HEK293 (cell line): Measurements from ENCODE around the gene PTCRA.

ENCODE experiments used
- CTCF ChIP-seq: fragments of 450-650 bp; formaldehyde crosslinking; IDR thresholded peaks from 2 replicates; pipeline ENCODE4 v1.5.1; 2016; ENCODE audit warnings: missing biosample characterization, missing genetic modification characterization
- KLF1 ChIP-seq: fragments of 450-650 bp; formaldehyde crosslinking; IDR thresholded peaks from 2 replicates; pipeline ENCODE4 v1.5.1; 2016; ENCODE audit warnings: missing biosample characterization, missing genetic modification characterization
- ZBTB17 ChIP-seq: fragments of 450-650 bp; formaldehyde crosslinking; IDR thresholded peaks from 2 replicates; pipeline ENCODE4 v1.5.1; 2016; ENCODE audit warnings: missing biosample characterization, missing genetic modification characterization
- ZNF24 ChIP-seq: fragments of 450-650 bp; formaldehyde crosslinking; IDR thresholded peaks from 2 replicates; pipeline ENCODE4 v1.5.1; 2016; ENCODE audit warnings: missing biosample characterization, missing genetic modification characterization
- ZNF311 ChIP-seq: fragments of 450-650 bp; formaldehyde crosslinking; IDR thresholded peaks from 2 replicates; pipeline ENCODE4 v1.5.1; 2017; ENCODE audit warnings: missing biosample characterization, missing genetic modification characterization, borderline replicate concordance
- ZNF37A ChIP-seq: fragments of 450-650 bp; IDR thresholded peaks from 2 replicates; pipeline ENCODE4 v1.5.1; 2018; ENCODE audit warnings: missing biosample characterization, missing genetic modification characterization
- ZNF398 ChIP-seq: fragments of 450-650 bp; formaldehyde crosslinking; IDR thresholded peaks from 2 replicates; pipeline ENCODE4 v1.5.1; 2017; ENCODE audit warnings: missing biosample characterization, missing genetic modification characterization

GRCh38 chr6:42938428-42938796 lies 22.6 kb downstream of the PTCRA start:
- TF ChIP-seq CTCF (no peak), ZNF398 (no peak), ZBTB17 (tag by site-specific recombination) (no peak), ZNF37A (no peak), KLF1 (no peak), ZNF24 (no peak), ZNF311 (tag by site-specific recombination) (no peak)
